ENCODE data around the gene SCAMP4.
"Not testable (repeated sequence)": the region's sequence is repeated elsewhere in the genome, so short reads cannot be mapped to it uniquely, and the experiment has no call there.

The SCAMP4 gene

GRCh38 chr19:1867349-1867724 is 37.9 kb upstream of the SCAMP4 start:
- DNase-seq: no peak

- DNase-seq: no peak
These were observed 36.2 kb upstream of the SCAMP4 start for GRCh38 chr19:1868971-1869370.

GRCh38 chr19:1871140-1871597 is 34.0 kb upstream of the SCAMP4 start:
- DNase-seq: no peak

- no peak for DNase-seq
These were observed 33.6 kb upstream of the SCAMP4 start for GRCh38 chr19:1871630-1872029.

- DNase-seq: no peak
These were observed 32.2 kb upstream of the SCAMP4 start for GRCh38 chr19:1872807-1873523.

- no peak for DNase-seq
These were observed 31.4 kb upstream of the SCAMP4 start for GRCh38 chr19:1873524-1874473.

GRCh38 chr19:1874554-1875185 is 30.5 kb upstream of the SCAMP4 start:
- no peak for DNase-seq

GRCh38 chr19:1875265-1875645 is 29.9 kb upstream of the SCAMP4 start:
- DNase-seq: not testable (repeated sequence)

GRCh38 chr19:1875646-1876495 is 29.3 kb upstream of the SCAMP4 start:
- peak; percentile 49 for DNase-seq

GRCh38 chr19:1876496-1877279 is 28.5 kb upstream of the SCAMP4 start:
- not testable (repeated sequence) for DNase-seq

- DNase-seq: not testable (repeated sequence)
These were observed 27.9 kb upstream of the SCAMP4 start for GRCh38 chr19:1877280-1877660.

- DNase-seq: not testable (repeated sequence)
These were observed 26.6 kb upstream of the SCAMP4 start for GRCh38 chr19:1878583-1878982.

- not testable (repeated sequence) for DNase-seq
These were observed 25.2 kb upstream of the SCAMP4 start for GRCh38 chr19:1879982-1880381.

GRCh38 chr19:1880611-1881392 is 24.4 kb upstream of the SCAMP4 start:
- no peak for DNase-seq

GRCh38 chr19:1881393-1882088 is 23.7 kb upstream of the SCAMP4 start:
- not testable (repeated sequence) for DNase-seq

GRCh38 chr19:1882089-1882785 is 23.0 kb upstream of the SCAMP4 start:
- DNase-seq: no peak

- no peak for DNase-seq
These were observed 22.2 kb upstream of the SCAMP4 start for GRCh38 chr19:1882786-1883692.

- no peak for DNase-seq
These were observed 21.4 kb upstream of the SCAMP4 start for GRCh38 chr19:1883784-1884183.
